Cardiac muscle cell (in vitro differentiated cells and primary cell): ENCODE data around the gene CXCL1. TPM values are rescaled to one million over a fixed set of nuclear protein-coding genes. Genes with fewer than 3 reads are reported as not detected.

Experiments used
- DNase-seq, 2 donors: peaks; one replicate each; pipeline versions ENCODE4 v3.0.0 to v3.0.0-alpha.2; 2010 to 2017; ENCODE audit warnings: low read depth in 1 of 2, low spot score in 1 of 2
- H3K27ac ChIP-seq: fragments of 200-600 bp; sonication (generic); 2 replicates; pipeline ENCODE4 v1.5.1; 2016
- H3K27me3 ChIP-seq: fragments of 200-600 bp; sonication (generic); 2 replicates; pipeline ENCODE4 v1.6.0; 2016; ENCODE audit warnings: control low read depth
- H3K36me3 ChIP-seq: fragments of 200-600 bp; sonication (generic); 2 replicates; pipeline ENCODE4 v1.5.1; 2016; ENCODE audit warnings: control low read depth
- H3K4me1 ChIP-seq: fragments of 200-600 bp; sonication (generic); 2 replicates; pipeline ENCODE4 v1.8.1; 2017; ENCODE audit warnings: low read depth, mild to moderate bottlenecking, mixed run types
- H3K4me3 ChIP-seq: fragments of 200-600 bp; sonication (generic); 2 replicates; pipeline ENCODE4 v1.5.1; 2016; ENCODE audit warnings: mild to moderate bottlenecking
- H3K9me3 ChIP-seq: fragments of 200-600 bp; sonication (generic); 2 replicates; pipeline ENCODE4 v1.5.1; 2017; ENCODE audit warnings: low read depth, mild to moderate bottlenecking, control low read depth
- CTCF ChIP-seq: IDR thresholded peaks from 2 replicates; pipeline ENCODE4 v1.5.1; 2012; ENCODE audit warnings: low read depth, mild to moderate bottlenecking, low read length
- polyA plus RNA-seq: library from polyadenylated mRNA; unstranded; fragments of >200 nt; fragmentation: Nextera tagmentation; extraction: Ambion mirVana; gene quantifications from 2 replicates; pipeline ENCODE4 v1.2.1, GENCODE V29; 2016
- total RNA-seq: library from RNA; depleted of rRNA; stranded (reverse); fragments of >200 nt; gene quantifications from 2 replicates; pipeline ENCODE4 v1.2.3, GENCODE V29; 2016

The CXCL1 gene
- total and polyA plus RNA-seq, 2 experiments from 2014 or later, result not detected

GRCh38 chr4:73844806-73845205 is 24.4 kb upstream of the CXCL1 start:
- Histone ChIP-seq H3K9me3 (no peaks in the 10 kb centered on the region), H3K27ac (no peak overlapping the region), H3K27me3 (peaks cover 16% of the 10 kb centered on the region), H3K4me3 (no peak overlapping the region), H3K4me1 (no peaks in the 10 kb centered on the region), H3K36me3 (no peaks in the 10 kb centered on the region)
- TF ChIP-seq CTCF, result no peak
- DNase-seq, result no peak

- no peaks in the 10 kb centered on the region for H3K9me3 ChIP-seq
- no peaks in the 10 kb centered on the region for H3K36me3 ChIP-seq
- no peak overlapping the region for H3K4me3 ChIP-seq
- no peaks in the 10 kb centered on the region for H3K4me1 ChIP-seq
- no peak overlapping the region for H3K27ac ChIP-seq
- no peak for DNase-seq
- peaks cover 26% of the 10 kb centered on the region for H3K27me3 ChIP-seq
- TF ChIP-seq CTCF, result no peak
These were observed 21.5 kb upstream of the CXCL1 start for GRCh38 chr4:73847526-73848182.

GRCh38 chr4:73848183-73848777 is 20.9 kb upstream of the CXCL1 start:
- Histone ChIP-seq H3K27ac (no peak overlapping the region), H3K36me3 (no peaks in the 10 kb centered on the region), H3K9me3 (no peaks in the 10 kb centered on the region), H3K4me3 (no peak overlapping the region), H3K27me3 (peaks cover 32% of the 10 kb centered on the region), H3K4me1 (no peaks in the 10 kb centered on the region)
- DNase-seq, result no peak
- TF ChIP-seq CTCF, result no peak

GRCh38 chr4:73850261-73850970 is 18.8 kb upstream of the CXCL1 start:
- Histone ChIP-seq H3K36me3 (no peaks in the 10 kb centered on the region), H3K4me3 (no peak overlapping the region), H3K9me3 (no peaks in the 10 kb centered on the region), H3K27me3 (peaks cover 46% of the 10 kb centered on the region), H3K27ac (no peak overlapping the region), H3K4me1 (no peaks in the 10 kb centered on the region)
- no peak for DNase-seq
- TF ChIP-seq CTCF, result no peak

GRCh38 chr4:73851293-73851692 is 17.9 kb upstream of the CXCL1 start:
- H3K36me3 ChIP-seq, result no peaks in the 10 kb centered on the region
- no peaks in the 10 kb centered on the region for H3K9me3 ChIP-seq
- H3K27me3 ChIP-seq, result peaks cover 46% of the 10 kb centered on the region
- no peak for TF ChIP-seq CTCF
- H3K4me3 ChIP-seq, result no peak overlapping the region
- no peak overlapping the region for H3K27ac ChIP-seq
- no peaks in the 10 kb centered on the region for H3K4me1 ChIP-seq
- no peak for DNase-seq
